BE2C (cell line): ENCODE results near the gene TYRO3.

Experiments
- DNase-seq: peaks from one replicate; pipeline ENCODE4 v3.0.0-alpha.2; 2020
- H3K27me3 ChIP-seq: fragments of 250-450 bp; sonication (Bioruptor Pico); 2 replicates; pipeline ENCODE4 v1.5.1; 2020; ENCODE audit warnings: mild to moderate bottlenecking
- H3K36me3 ChIP-seq: fragments of 250-450 bp; sonication (Bioruptor Pico); 2 replicates; pipeline ENCODE4 v1.5.1; 2020; ENCODE audit warnings: mild to moderate bottlenecking
- H3K4me1 ChIP-seq: fragments of 250-450 bp; sonication (Bioruptor Pico); 2 replicates; pipeline ENCODE4 v1.5.1; 2020
- H3K4me3 ChIP-seq: 2 replicates; pipeline ENCODE4 v1.5.1; 2011; ENCODE audit warnings: low read depth, low read length
- H3K9me3 ChIP-seq: fragments of 250-450 bp; sonication (Bioruptor Pico); 2 replicates; pipeline ENCODE4 v1.5.1; 2020
- CTCF ChIP-seq: IDR thresholded peaks from 2 replicates; pipeline ENCODE4 v1.5.1; 2012; ENCODE audit warnings: mild to moderate bottlenecking, low read depth, low read length

Gene TYRO3

GRCh38 chr15:41629883-41630282 is 70.9 kb downstream of the TYRO3 start:
- no peaks in the 10 kb centered on the region for H3K9me3 ChIP-seq
- TF ChIP-seq CTCF: no peak
- H3K27me3 ChIP-seq: no peaks in the 10 kb centered on the region
- no peaks in the 10 kb centered on the region for H3K36me3 ChIP-seq
- DNase-seq: no peak
- H3K4me1 ChIP-seq: peaks cover 5% of the 10 kb centered on the region
- H3K4me3 ChIP-seq: no peak overlapping the region

GRCh38 chr15:41630616-41631217 is 71.7 kb downstream of the TYRO3 start:
- Histone ChIP-seq H3K9me3 (no peaks in the 10 kb centered on the region), H3K27me3 (no peaks in the 10 kb centered on the region), H3K36me3 (no peaks in the 10 kb centered on the region), H3K4me3 (no peak overlapping the region), H3K4me1 (peaks cover 5% of the 10 kb centered on the region)
- no peak for TF ChIP-seq CTCF
- DNase-seq: no peak

GRCh38 chr15:41631880-41632470 is 73.0 kb downstream of the TYRO3 start:
- H3K36me3 ChIP-seq: no peaks in the 10 kb centered on the region
- no peak for DNase-seq
- H3K4me3 ChIP-seq: no peak overlapping the region
- peaks cover 5% of the 10 kb centered on the region for H3K4me1 ChIP-seq
- no peak for TF ChIP-seq CTCF
- no peaks in the 10 kb centered on the region for H3K9me3 ChIP-seq
- H3K27me3 ChIP-seq: no peaks in the 10 kb centered on the region
